ENCODE data around the gene BNIP2.
"Not testable (repeated sequence)": the region's sequence is repeated elsewhere in the genome, so short reads cannot be mapped to it uniquely, and the experiment has no call there.

Gene BNIP2

GRCh38 chr15:59687836-59688235, 1.3 kb downstream of the BNIP2 start:
- DNase-seq (ENCODE audit: low read depth), result no peak

GRCh38 chr15:59686389-59686788, 2.7 kb downstream of the BNIP2 start:
- no peak for DNase-seq (ENCODE audit: low read depth)

DNA sequence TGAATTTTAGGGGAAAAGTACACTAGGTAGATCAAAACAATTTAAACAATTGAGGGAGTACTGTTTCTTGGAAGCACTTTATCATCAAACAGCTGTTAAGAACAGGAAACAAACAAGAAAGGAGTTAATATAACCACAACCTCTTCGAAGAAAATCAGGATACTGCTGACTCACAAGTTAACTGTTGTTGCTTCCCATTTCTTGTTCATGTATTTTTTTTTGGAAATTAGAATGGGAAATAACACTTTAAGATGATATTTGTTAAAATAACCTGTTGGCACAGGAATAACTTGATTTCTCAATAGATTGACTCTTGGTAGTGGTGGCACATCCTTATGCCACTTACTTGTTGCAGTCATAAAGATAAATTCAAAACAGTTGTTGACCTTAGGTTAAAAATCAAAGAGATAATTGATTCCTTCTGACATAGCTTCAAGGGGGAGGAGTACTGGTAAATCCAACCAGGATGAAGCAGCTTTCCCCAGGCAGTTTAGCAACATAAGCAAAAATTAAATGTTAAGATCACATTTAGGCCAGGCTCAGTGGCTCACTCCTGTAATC, 3.3 kb downstream of the BNIP2 start:
- DNase-seq (ENCODE audit: low read depth), result no peak

- no peak for DNase-seq (ENCODE audit: low read depth)
These were observed 8.2 kb downstream of the BNIP2 start for GRCh38 chr15:59680870-59681269.

DNA sequence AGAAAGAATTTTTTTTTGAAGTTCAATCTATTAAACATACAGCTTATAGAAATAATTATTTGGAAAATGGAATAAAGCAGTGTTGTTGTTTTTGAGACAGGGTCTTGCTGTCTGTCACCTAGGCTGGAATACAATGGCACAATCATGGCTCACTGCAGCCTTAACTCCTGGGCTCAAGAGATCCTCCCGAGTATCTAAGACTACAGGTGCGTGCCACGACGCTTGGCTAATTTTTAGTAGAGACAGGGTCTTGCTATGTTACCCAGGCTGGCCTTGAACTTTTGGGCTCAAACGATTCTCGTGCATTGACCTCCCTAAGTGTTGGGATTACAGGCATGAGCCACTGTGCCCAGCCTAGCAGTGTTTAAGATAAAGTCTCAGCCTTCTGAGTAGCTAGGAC, 8.8 kb downstream of the BNIP2 start:
- DNase-seq (ENCODE audit: low read depth), result no peak

- no peak for DNase-seq (ENCODE audit: low read depth)
These were observed 10.5 kb downstream of the BNIP2 start for GRCh38 chr15:59678620-59679019.

DNA sequence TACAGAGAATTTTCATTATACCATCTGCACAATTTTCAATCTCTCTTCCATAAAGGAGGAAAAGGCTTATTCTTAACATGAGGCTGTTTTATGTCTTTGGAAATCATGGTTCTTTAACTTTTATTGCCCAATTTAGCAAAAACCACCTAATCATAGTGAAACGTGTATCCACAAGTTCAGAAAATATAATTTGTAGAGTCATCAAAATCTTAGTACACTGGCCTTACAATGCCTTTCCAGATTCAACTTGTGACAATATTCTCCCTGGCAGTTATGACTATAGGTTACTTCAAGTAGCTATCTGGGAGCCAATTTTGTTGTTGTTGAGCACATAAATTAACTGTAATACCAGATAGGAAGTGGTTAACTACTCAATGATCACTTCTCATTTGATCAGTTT, 10.9 kb downstream of the BNIP2 start:
- DNase-seq (ENCODE audit: low read depth), result no peak

GRCh38 chr15:59676565-59676964, 12.6 kb downstream of the BNIP2 start:
- DNase-seq (ENCODE audit: low read depth), result no peak

DNA sequence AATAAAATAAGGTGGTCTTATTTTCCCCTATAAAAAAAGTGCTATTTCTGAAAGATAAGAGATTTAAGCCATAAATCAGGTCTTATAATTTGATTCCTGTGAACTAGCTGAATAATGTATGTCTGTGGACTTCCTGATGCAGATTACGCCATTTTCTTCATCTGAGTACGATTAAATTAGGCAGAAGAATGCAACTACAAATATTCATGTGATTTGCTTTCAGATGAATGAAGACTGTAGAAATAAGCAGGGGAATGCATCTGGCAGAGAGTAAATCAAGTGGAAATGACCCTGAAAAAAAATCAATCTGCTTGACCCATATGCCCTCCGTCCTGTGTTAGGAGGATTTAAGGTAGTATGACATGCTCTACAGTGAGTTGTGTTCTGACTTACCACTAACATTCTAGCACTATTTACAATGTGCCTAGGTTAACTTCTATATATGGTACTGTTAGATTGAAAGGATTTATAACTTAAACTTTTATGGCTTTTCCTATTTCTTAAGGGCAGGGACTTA, 14.7 kb downstream of the BNIP2 start:
- no peak for DNase-seq (ENCODE audit: low read depth)

DNA sequence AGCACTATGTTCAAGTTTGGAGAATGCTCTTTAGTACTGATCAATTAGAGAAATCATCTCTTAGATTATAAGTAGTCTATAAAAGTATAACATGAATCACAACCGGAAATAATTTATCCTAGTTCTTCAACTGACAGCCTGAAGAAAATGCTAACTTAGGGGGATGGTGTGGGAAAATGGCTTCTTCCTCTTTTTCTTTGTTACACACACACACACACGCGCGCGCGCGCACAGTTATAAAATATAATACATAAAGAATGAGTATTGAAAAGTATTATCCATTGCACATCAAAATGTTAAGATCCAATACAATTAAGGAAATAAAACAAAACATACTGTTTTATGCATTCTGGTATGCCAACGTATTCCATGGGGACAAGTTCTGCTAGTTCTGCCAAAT, 20.6 kb downstream of the BNIP2 start:
- DNase-seq (ENCODE audit: low read depth), result no peak

DNA sequence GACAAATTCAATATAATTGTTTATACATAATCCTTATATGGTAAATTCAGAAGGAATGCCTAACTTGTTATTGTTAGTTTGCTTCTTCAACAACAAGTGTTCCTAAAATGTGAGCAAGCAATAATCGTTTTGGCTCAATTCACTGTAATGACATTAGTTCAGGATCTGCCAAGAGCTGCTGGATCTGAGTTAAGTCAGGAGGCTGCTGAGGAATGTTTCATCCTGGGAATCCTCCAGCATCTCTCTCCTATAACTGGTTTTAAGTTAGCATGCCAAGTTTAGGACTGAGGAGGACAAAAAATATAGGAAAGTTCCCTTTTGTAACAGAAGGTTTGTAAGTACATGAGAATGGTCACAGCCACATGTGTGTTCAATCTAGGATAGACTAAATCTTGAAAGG, 26.9 kb downstream of the BNIP2 start:
- DNase-seq (ENCODE audit: low read depth), result no peak

DNA sequence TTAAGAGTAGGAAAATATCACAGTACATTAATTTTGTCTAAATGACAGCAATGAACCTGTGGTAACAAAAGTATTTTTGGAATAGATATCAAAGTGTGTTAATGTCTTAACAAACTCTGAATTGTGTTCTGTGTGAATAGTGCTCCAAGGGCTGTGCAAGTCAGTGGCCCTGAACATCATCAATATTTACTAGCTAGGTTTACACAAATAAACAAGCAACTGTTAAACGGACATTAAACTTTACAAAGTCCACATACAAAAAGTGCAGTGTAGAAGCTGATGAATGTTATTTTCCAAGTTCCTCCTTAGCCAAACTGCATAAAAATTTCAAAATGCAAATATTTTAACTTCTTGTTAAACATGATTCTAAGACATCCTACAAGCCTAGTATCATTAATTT, 29.8 kb downstream of the BNIP2 start:
- DNase-seq (ENCODE audit: low read depth), result no peak

GRCh38 chr15:59657635-59658125, 31.4 kb downstream of the BNIP2 start:
- DNase-seq (ENCODE audit: low read depth), result no peak

- peak; percentile 88 for DNase-seq (ENCODE audit: low read depth)
These were observed 32.1 kb downstream of the BNIP2 start, which contains the start of gene GTF2A2 for GRCh38 chr15:59656897-59657634. Gene GTF2A2, minus strand, starts transcription at chr15:59657515. Its CDS starts 5,238 bp downstream, at chr15:59652277.

GRCh38 chr15:59654046-59654445, 35.1 kb downstream of the BNIP2 start:
- no peak for DNase-seq (ENCODE audit: low read depth)

DNA sequence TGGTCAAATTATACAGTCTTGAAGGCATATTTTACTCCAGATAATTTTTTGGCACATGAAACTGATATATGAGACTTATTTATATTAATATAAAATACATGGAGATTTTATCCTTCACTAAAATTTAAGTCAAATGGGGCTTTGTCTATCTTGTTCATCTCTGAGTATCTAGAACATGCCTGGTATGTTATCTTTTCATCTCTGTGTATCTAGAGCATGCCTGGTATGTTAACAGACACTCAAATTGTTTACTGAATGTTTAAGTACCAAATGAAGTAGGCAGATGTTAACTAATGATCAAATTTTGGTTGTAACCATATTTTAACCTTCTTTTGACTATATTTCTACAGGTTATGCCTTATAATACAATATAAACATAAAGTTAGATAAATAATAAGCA, 39.5 kb downstream of the BNIP2 start:
- DNase-seq (ENCODE audit: low read depth), result no peak

DNA sequence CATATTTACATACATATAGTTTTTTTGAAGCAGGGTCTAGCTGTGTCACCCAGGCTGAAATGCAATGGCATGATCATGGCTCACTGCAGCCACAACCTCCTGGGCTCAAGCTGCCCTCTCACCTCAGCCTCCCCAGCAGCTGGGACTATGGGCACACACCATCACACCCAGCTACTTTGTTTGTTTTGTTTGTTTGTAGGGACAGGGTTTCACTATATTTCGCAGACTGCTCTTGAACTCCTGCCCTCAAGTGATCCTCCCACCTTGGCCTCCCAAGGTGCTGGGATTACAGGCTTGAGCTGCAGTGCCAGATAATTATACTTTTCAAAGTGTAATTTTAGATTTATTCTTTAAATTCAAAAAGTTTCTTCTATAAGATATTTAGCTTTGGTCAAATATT, 42.0 kb downstream of the BNIP2 start:
- no peak for DNase-seq (ENCODE audit: low read depth)

GRCh38 chr15:59646277-59646676, 42.8 kb downstream of the BNIP2 start:
- no peak for DNase-seq (ENCODE audit: low read depth)

- not testable (repeated sequence) for DNase-seq (ENCODE audit: low read depth)
These were observed 43.3 kb downstream of the BNIP2 start for GRCh38 chr15:59645812-59646211.

DNA sequence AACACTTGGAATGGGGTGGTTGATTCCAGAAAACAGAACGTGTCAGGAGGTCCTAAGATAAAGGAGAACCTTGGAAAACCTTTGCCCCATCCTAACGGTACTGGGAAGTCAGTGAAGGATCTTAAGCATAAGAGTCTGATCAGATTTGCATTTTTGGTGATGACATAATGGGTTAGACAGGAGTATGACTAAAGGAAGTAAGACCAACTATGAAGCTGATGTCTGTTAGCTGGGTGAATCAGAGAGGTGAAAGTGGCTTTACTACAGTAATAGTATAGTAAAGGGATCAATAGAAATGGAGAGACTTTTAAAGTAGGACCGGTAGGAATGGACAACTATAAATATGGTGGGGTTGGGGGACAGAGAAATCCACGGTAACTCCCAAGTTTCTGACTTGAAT, 44.4 kb downstream of the BNIP2 start:
- DNase-seq (ENCODE audit: low read depth), result no peak

GRCh38 chr15:59642351-59642750, 46.8 kb downstream of the BNIP2 start:
- no peak for DNase-seq (ENCODE audit: low read depth)

GRCh38 chr15:59637507-59637906, 51.6 kb downstream of the BNIP2 start:
- not testable (repeated sequence) for DNase-seq (ENCODE audit: low read depth)

- no peak for DNase-seq (ENCODE audit: low read depth)
These were observed 52.9 kb downstream of the BNIP2 start for GRCh38 chr15:59636184-59636583.

GRCh38 chr15:59632714-59633113, 56.4 kb downstream of the BNIP2 start:
- DNase-seq (ENCODE audit: low read depth), result no peak

All from T-helper 22 cell (primary cell).